Astrocyte (in vitro differentiated cells and primary cell): ENCODE data around the gene TCERG1. TPM values are rescaled to one million over a fixed set of nuclear protein-coding genes. Genes with fewer than 3 reads are reported as not detected.

Experiments used
- DNase-seq: peaks from one replicate; pipeline ENCODE4 v3.0.0-alpha.2; 2010; ENCODE audit warnings: low read depth
- FAIRE-seq: peaks from 2 replicates; lab custom pipeline; 2011; peaks lifted over from hg19 to GRCh38; lab: Jason Lieb, UNC
- H2AFZ ChIP-seq: 2 replicates; pipeline ENCODE4 v1.6.0; 2012; ENCODE audit warnings: low read depth, low read length, inconsistent platforms
- H3K27ac ChIP-seq: 2 replicates; pipeline ENCODE4 v1.5.1; 2011; ENCODE audit warnings: low read depth, low read length, inconsistent platforms
- H3K27me3 ChIP-seq: 2 replicates; pipeline ENCODE4 v1.6.0; 2011; ENCODE audit warnings: low read length, inconsistent platforms; ENCODE audit not compliant: insufficient read depth
- H3K36me3 ChIP-seq: 2 replicates; pipeline ENCODE4 v1.5.1; 2011; ENCODE audit warnings: low read length, inconsistent platforms; ENCODE audit not compliant: insufficient read depth
- H3K4me1 ChIP-seq: 2 replicates; pipeline ENCODE4 v1.5.1; 2011; ENCODE audit warnings: low read length, inconsistent platforms; ENCODE audit not compliant: insufficient read depth
- H3K4me2 ChIP-seq: 2 replicates; pipeline ENCODE4 v1.6.0; 2012; ENCODE audit warnings: low read length, inconsistent platforms
- H3K4me3 ChIP-seq: 2 replicates; pipeline ENCODE4 v1.5.1; 2011; ENCODE audit warnings: low read depth, mild to moderate bottlenecking, low read length, inconsistent platforms; ENCODE audit not compliant: insufficient read depth
- H3K79me2 ChIP-seq: 2 replicates; pipeline ENCODE4 v1.6.0; 2012; ENCODE audit warnings: mild to moderate bottlenecking, low read length, inconsistent platforms; ENCODE audit not compliant: insufficient read depth
- H3K9ac ChIP-seq: 2 replicates; pipeline ENCODE4 v1.6.0; 2012; ENCODE audit warnings: mild to moderate bottlenecking, low read length, inconsistent platforms
- H3K9me3 ChIP-seq: 2 replicates; pipeline ENCODE4 v1.5.1; 2012; ENCODE audit warnings: low read depth, mild to moderate bottlenecking, low read length, inconsistent platforms; ENCODE audit not compliant: insufficient read depth
- H4K20me1 ChIP-seq: 2 replicates; pipeline ENCODE4 v1.6.0; 2012; ENCODE audit warnings: low read length, inconsistent platforms; ENCODE audit not compliant: insufficient read depth
- H3K27ac Mint-ChIP-seq: one replicate; pipeline ENCODE4 v1.8.0; 2021; ENCODE audit warnings: mild to moderate bottlenecking, mixed read lengths; ENCODE audit not compliant: unreplicated experiment
- H3K27me3 Mint-ChIP-seq: one replicate; pipeline ENCODE4 v1.8.0; 2021; ENCODE audit warnings: low read depth, mixed read lengths; ENCODE audit not compliant: unreplicated experiment
- H3K36me3 Mint-ChIP-seq: one replicate; pipeline ENCODE4 v1.8.0; 2021; ENCODE audit warnings: low read depth, mixed read lengths; ENCODE audit not compliant: unreplicated experiment
- H3K4me1 Mint-ChIP-seq: one replicate; pipeline ENCODE4 v1.8.0; 2021; ENCODE audit warnings: low read depth, mixed read lengths; ENCODE audit not compliant: unreplicated experiment
- H3K4me3 Mint-ChIP-seq: one replicate; pipeline ENCODE4 v1.8.0; 2021; ENCODE audit warnings: mild to moderate bottlenecking, moderate library complexity, mixed read lengths; ENCODE audit not compliant: unreplicated experiment
- H3K9me3 Mint-ChIP-seq: one replicate; pipeline ENCODE4 v1.8.0; 2021; ENCODE audit warnings: mild to moderate bottlenecking, mixed read lengths; ENCODE audit not compliant: unreplicated experiment
- CTCF ChIP-seq: IDR thresholded peaks from 2 replicates; pipeline ENCODE4 v1.5.1; 2011; ENCODE audit warnings: low read depth, mild to moderate bottlenecking, inconsistent platforms, low read length, moderate library complexity; ENCODE audit not compliant: insufficient read depth
- EZH2 ChIP-seq: IDR thresholded peaks from 2 replicates; pipeline ENCODE4 v1.6.1; 2012; ENCODE audit warnings: mild to moderate bottlenecking, low read length, inconsistent platforms; ENCODE audit not compliant: insufficient read depth
- total RNA-seq: library from RNA; stranded (reverse); gene quantifications from 2 replicates; pipeline ENCODE4 v1.2.1, GENCODE V29; 2021

The TCERG1 gene
- total RNA-seq, 1 donor from 2014 or later = 66.0 TPM

GRCh38 chr5:146529984-146530383, 82.9 kb downstream of the TCERG1 start:
- H3K9me3 Mint-ChIP-seq = no peaks in the 10 kb centered on the region
- Histone ChIP-seq H4K20me1 (no peaks in the 10 kb centered on the region), H3K4me1 (no peaks in the 10 kb centered on the region), H3K9ac (no peak overlapping the region), H3K4me3 (no peak overlapping the region), H3K4me2 (no peak overlapping the region), H2AFZ (no peak overlapping the region), H3K27me3 (no peaks in the 10 kb centered on the region), H3K79me2 (no peaks in the 10 kb centered on the region), H3K9me3 (no peaks in the 10 kb centered on the region), H3K36me3 (no peaks in the 10 kb centered on the region), H3K27ac (no peak overlapping the region)
- H3K4me3 Mint-ChIP-seq = no peak overlapping the region
- H3K27ac Mint-ChIP-seq = no peak overlapping the region
- H3K4me1 Mint-ChIP-seq = peaks cover 8% of the 10 kb centered on the region
- FAIRE-seq = no peak
- no peaks in the 10 kb centered on the region for H3K27me3 Mint-ChIP-seq
- no peak for DNase-seq
- no peak for TF ChIP-seq CTCF
- no peak for TF ChIP-seq EZH2
- H3K36me3 Mint-ChIP-seq = no peaks in the 10 kb centered on the region

GRCh38 chr5:146533260-146533857, 86.2 kb downstream of the TCERG1 start:
- H3K36me3 Mint-ChIP-seq = no peaks in the 10 kb centered on the region
- peaks cover 3% of the 10 kb centered on the region for H3K27me3 Mint-ChIP-seq
- FAIRE-seq = peak; percentile 17
- no peaks in the 10 kb centered on the region for H3K79me2 ChIP-seq
- no peaks in the 10 kb centered on the region for H3K4me1 ChIP-seq
- H3K4me1 Mint-ChIP-seq = peaks cover 8% of the 10 kb centered on the region
- H4K20me1 ChIP-seq = no peaks in the 10 kb centered on the region
- no peak overlapping the region for H3K27ac Mint-ChIP-seq
- TF ChIP-seq EZH2 (no peak), CTCF (peak; percentile 87)
- no peaks in the 10 kb centered on the region for H3K9me3 ChIP-seq
- H3K4me3 Mint-ChIP-seq = no peak overlapping the region
- no peaks in the 10 kb centered on the region for H3K27me3 ChIP-seq
- no peak overlapping the region for H3K9ac ChIP-seq
- no peak overlapping the region for H3K4me2 ChIP-seq
- H3K36me3 ChIP-seq = no peaks in the 10 kb centered on the region
- no peak overlapping the region for H3K27ac ChIP-seq
- no peak overlapping the region for H3K4me3 ChIP-seq
- H3K9me3 Mint-ChIP-seq = no peaks in the 10 kb centered on the region
- peak; percentile 41 for DNase-seq
- peak overlapping the region; percentile 47 for H2AFZ ChIP-seq

- no peak overlapping the region for H2AFZ ChIP-seq
- no peaks in the 10 kb centered on the region for H3K27me3 ChIP-seq
Observed at GRCh38 chr5:146533882-146534281, 86.7 kb downstream of the TCERG1 start.

More at GRCh38 chr5:146533882-146534281, 86.7 kb downstream of the TCERG1 start:
- Histone ChIP-seq H3K27ac (no peak overlapping the region), H3K36me3 (no peaks in the 10 kb centered on the region), H3K9me3 (no peaks in the 10 kb centered on the region), H3K4me3 (no peak overlapping the region), H4K20me1 (no peaks in the 10 kb centered on the region), H3K9ac (no peak overlapping the region), H3K4me2 (no peak overlapping the region), H3K4me1 (no peaks in the 10 kb centered on the region), H3K79me2 (no peaks in the 10 kb centered on the region)
- Mint-ChIP-seq H3K27ac (no peak overlapping the region), H3K36me3 (no peaks in the 10 kb centered on the region), H3K4me3 (no peak overlapping the region), H3K9me3 (no peaks in the 10 kb centered on the region), H3K4me1 (peaks cover 8% of the 10 kb centered on the region), H3K27me3 (peaks cover 3% of the 10 kb centered on the region)
- FAIRE-seq (no peak), DNase-seq (no peak)
- TF ChIP-seq CTCF (no peak), EZH2 (no peak)
